Right hindlimb (tissue), 1 donor: ENCODE measurements around the gene PEX7.
"Not testable (repeated sequence)": the region's sequence is repeated elsewhere in the genome, so short reads cannot be mapped to it uniquely, and the experiment has no call there.

Source experiments
- DNase-seq: peaks from one replicate; pipeline ENCODE4 v3.0.0-alpha.2; 2018

PEX7 gene

GRCh38 chr6:136956590-136957544 lies 134.5 kb downstream of the PEX7 start:
- peak; percentile 47 for DNase-seq

- no peak for DNase-seq
Measured at GRCh38 chr6:136958168-136958567, 135.8 kb downstream of the PEX7 start.

GRCh38 chr6:136959471-136959891 lies 137.1 kb downstream of the PEX7 start:
- no peak for DNase-seq

GRCh38 chr6:136959935-136960334 lies 137.5 kb downstream of the PEX7 start:
- DNase-seq: not testable (repeated sequence)

GRCh38 chr6:136960781-136961180 lies 138.4 kb downstream of the PEX7 start:
- DNase-seq: no peak

GRCh38 chr6:136961848-136962247 lies 139.5 kb downstream of the PEX7 start:
- DNase-seq: no peak

GRCh38 chr6:136962661-136963060 lies 140.3 kb downstream of the PEX7 start:
- DNase-seq: no peak

- no peak for DNase-seq
Measured at GRCh38 chr6:136963259-136963658, 140.9 kb downstream of the PEX7 start.
